ENCODE results near the gene GRN.
"Not testable (repeated sequence)": the region's sequence is repeated elsewhere in the genome, so short reads cannot be mapped to it uniquely, and the experiment has no call there.

The GRN gene

DNA sequence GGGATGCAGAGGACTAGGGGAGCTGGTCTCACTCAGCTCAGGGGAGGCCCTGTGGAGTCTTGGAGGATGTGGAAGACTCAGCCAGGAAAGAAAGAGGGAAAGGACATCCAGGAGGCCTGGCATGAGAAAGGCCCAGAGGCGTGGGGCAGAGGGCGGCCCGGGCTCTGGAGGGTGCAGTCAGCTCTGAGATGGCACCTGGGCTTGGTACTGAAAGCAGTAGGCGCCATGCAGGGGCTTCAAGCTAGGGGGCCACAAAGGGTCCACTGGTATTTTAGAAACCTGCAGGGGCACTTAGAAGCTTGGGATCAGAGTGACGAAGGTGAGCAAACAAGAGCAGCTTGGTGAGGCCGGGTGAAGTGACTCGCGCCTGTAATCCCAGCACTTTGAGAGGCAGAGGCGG is 13.0 kb downstream of the GRN start:
- Histone ChIP-seq H3K4me3 (ENCODE audit: low read length) (no peak overlapping the region), H3K27ac (ENCODE audit: low read length) (no peak overlapping the region), H3K9ac (ENCODE audit: low read depth, low read length) (no peak overlapping the region), H3K27me3 (ENCODE audit: insufficient read depth, low read length) (peaks cover 4% of the 10 kb centered on the region; the same call in 1 of the 2 replicates), H3K36me3 (ENCODE audit: insufficient read depth, low read depth, low read length) (no peaks in the 10 kb centered on the region), H3K4me1 (ENCODE audit: insufficient read depth, low read length) (peaks cover 17% of the 10 kb centered on the region), H3K9me3 (ENCODE audit: insufficient read depth, low read depth, low read length) (no peaks in the 10 kb centered on the region)

DNA sequence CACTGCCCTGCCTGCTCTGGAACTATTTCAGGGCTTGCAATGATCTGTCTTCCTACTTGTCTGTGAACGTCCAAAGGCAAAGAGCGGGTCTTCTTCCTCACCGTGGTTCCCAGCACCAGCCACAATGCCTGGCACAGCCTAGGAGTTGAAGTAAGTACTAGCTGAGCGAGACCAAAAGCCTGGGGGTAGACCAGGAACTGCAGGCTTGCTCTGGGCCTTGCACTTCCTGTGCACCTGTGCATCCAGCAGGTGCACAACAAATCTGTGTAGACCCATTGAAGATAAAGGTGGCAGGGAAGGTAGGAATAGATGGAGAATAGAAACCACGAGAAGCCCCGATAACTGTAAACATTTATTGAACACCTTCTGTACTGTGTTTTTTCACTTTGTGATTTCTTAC is 13.9 kb downstream of the GRN start:
- H3K9me3 ChIP-seq (ENCODE audit: insufficient read depth, low read depth, low read length): no peaks in the 10 kb centered on the region
- H3K27me3 ChIP-seq (ENCODE audit: insufficient read depth, low read length): no peaks in the 10 kb centered on the region; the same call in 1 of the 2 replicates
- H3K4me1 ChIP-seq (ENCODE audit: insufficient read depth, low read length): peaks cover 17% of the 10 kb centered on the region
- H3K36me3 ChIP-seq (ENCODE audit: insufficient read depth, low read depth, low read length): no peaks in the 10 kb centered on the region
- no peak overlapping the region for H3K27ac ChIP-seq (ENCODE audit: low read length)
- H3K4me3 ChIP-seq (ENCODE audit: low read length): no peak overlapping the region
- no peak overlapping the region for H3K9ac ChIP-seq (ENCODE audit: low read depth, low read length)

DNA sequence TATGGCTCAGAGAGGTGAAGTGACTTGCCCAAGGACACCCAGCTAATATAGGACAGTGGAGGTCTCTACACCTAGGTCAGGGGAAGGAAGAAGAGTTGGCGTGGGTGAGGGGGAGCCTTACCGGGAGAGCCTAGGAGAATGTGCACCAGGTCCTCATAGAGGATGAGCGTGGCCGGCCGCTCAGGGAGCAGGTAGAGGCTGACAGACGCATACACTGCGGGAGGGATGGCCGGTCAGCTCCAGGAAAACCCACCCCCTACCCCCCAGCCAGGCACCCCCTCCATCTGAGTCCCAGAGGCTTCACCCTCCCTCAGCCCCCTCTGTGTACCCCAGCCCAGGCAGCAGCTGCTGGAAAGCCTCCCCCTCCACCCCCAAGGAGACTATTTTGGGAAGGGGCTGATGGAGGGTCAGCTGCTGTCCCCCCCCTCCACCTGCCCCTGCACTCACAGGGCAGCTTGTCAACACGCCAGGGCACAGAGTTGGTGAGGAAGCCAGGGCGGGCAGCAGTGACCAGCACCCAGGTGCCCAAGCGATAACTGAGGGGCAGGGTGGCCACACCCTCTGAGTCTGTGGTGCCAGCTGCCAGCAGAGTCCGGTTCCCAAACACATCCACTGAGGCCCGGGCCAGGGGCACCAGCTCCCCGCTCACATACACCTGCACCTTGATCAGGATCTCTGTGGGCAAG is 14.5 kb downstream of the GRN start:
- H3K27me3 ChIP-seq (ENCODE audit: insufficient read depth, low read length): peaks cover 5% of the 10 kb centered on the region
- no peak overlapping the region for H3K4me3 ChIP-seq (ENCODE audit: low read length)
- H3K9ac ChIP-seq (ENCODE audit: low read depth, low read length): no peak overlapping the region
- H3K27ac ChIP-seq (ENCODE audit: low read length): no peak overlapping the region
- H3K36me3 ChIP-seq (ENCODE audit: insufficient read depth, low read depth, low read length): no peaks in the 10 kb centered on the region
- no peaks in the 10 kb centered on the region for H3K9me3 ChIP-seq (ENCODE audit: insufficient read depth, low read depth, low read length)
- peaks cover 17% of the 10 kb centered on the region for H3K4me1 ChIP-seq (ENCODE audit: insufficient read depth, low read length)

DNA sequence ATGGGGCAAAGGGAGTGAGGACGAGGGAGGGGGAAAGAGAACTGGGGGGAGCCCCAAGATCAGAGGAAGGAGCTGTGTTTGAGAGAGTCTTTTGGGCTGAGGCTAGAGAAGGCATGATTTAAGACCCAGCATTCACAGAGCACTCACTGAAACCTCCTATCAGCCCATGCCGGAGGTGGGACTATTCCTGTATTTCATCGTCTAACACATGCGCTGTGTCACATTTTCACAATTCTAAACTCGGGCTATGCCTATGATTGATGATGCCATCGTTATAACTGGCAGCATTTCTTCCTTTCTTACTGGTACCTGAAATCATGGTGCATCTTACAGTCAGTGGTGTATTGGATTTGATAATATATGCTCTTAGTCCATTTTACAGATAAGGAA is 15.0 kb downstream of the GRN start:
- H3K36me3 ChIP-seq (ENCODE audit: insufficient read depth, low read depth, low read length): no peaks in the 10 kb centered on the region
- H3K9me3 ChIP-seq (ENCODE audit: insufficient read depth, low read depth, low read length): no peaks in the 10 kb centered on the region
- H3K9ac ChIP-seq (ENCODE audit: low read depth, low read length): no peak overlapping the region
- no peak overlapping the region for H3K4me3 ChIP-seq (ENCODE audit: low read length)
- peaks cover 11% of the 10 kb centered on the region for H3K27me3 ChIP-seq (ENCODE audit: insufficient read depth, low read length)
- peaks cover 17% of the 10 kb centered on the region for H3K4me1 ChIP-seq (ENCODE audit: insufficient read depth, low read length)
- no peak overlapping the region for H3K27ac ChIP-seq (ENCODE audit: low read length)

- H3K4me1 ChIP-seq (ENCODE audit: insufficient read depth, low read length): peaks cover 17% of the 10 kb centered on the region
- H3K27ac ChIP-seq (ENCODE audit: low read length): no peak overlapping the region
- no peak overlapping the region for H3K9ac ChIP-seq (ENCODE audit: low read depth, low read length)
- peaks cover 17% of the 10 kb centered on the region for H3K27me3 ChIP-seq (ENCODE audit: insufficient read depth, low read length)
- no peaks in the 10 kb centered on the region for H3K36me3 ChIP-seq (ENCODE audit: insufficient read depth, low read depth, low read length)
- peak overlapping the region; percentile 52 for H3K4me3 ChIP-seq (ENCODE audit: low read length)
- H3K9me3 ChIP-seq (ENCODE audit: insufficient read depth, low read depth, low read length): no peaks in the 10 kb centered on the region
Measured at GRCh38 chr17:44360826-44361225, 15.7 kb downstream of the GRN start.

DNA sequence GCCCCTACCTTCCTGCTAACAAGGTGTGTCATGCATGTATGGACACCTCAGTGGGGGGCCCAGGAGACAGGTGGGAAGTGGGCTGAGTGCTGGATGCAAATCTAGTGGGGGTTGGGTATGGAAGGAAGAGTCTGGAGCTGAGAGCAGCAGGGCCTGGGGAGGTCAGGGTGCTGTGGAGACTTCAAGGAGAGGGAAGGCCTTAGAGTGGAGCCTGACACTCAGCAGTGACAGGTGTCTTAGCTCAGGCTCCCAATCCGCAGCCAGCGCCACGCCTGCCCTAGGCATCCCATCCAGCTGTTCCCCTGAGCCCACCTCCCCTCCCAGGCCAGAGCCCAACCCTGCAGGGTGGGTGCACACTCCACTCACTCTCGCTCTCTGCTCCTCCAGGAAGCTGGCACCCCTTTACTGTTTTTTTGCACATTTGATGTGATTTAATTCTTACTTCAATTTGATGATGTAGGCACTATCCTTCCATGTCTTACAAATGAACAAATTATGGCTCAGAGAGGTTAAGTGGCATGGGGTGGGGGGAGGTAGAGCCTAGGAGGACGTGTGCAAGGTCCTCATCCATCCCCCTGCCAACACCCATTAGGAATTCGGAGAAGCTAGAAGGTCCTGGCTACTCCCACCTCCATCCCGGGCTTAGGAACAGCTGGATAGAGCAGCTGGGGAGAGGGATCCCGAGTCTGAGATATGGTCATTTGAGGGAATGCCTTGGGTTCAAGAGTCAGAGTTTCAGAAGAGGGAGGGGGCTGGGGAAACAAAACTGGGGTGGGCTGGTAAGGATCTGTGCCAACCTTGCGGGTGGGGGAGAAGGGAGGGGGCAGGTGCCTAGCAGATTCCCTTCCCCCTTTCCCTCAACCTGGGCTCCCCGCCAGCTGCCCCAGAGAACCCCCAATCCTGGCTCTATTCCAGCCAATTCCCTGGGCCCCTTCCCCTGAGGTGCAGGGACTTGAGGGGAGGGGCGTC is 16.5 kb downstream of the GRN start:
- H3K4me3 ChIP-seq (ENCODE audit: low read length): peak overlapping the region; percentile 81
- peak overlapping the region; percentile 46; the same call in 1 of the 2 replicates for H3K9ac ChIP-seq (ENCODE audit: low read depth, low read length)
- H3K9me3 ChIP-seq (ENCODE audit: insufficient read depth, low read depth, low read length): no peaks in the 10 kb centered on the region
- peaks cover 17% of the 10 kb centered on the region for H3K4me1 ChIP-seq (ENCODE audit: insufficient read depth, low read length)
- no peak overlapping the region for H3K27ac ChIP-seq (ENCODE audit: low read length)
- H3K27me3 ChIP-seq (ENCODE audit: insufficient read depth, low read length): peaks cover 25% of the 10 kb centered on the region
- H3K36me3 ChIP-seq (ENCODE audit: insufficient read depth, low read depth, low read length): no peaks in the 10 kb centered on the region

GRCh38 chr17:44362459-44362948 is 17.4 kb downstream of the GRN start:
- H3K27me3 ChIP-seq (ENCODE audit: insufficient read depth, low read length): peaks cover 28% of the 10 kb centered on the region
- no peaks in the 10 kb centered on the region for H3K36me3 ChIP-seq (ENCODE audit: insufficient read depth, low read depth, low read length)
- H3K9ac ChIP-seq (ENCODE audit: low read depth, low read length): peak overlapping the region; percentile 87; the same call in 1 of the 2 replicates
- peak overlapping the region; percentile 81 for H3K4me3 ChIP-seq (ENCODE audit: low read length)
- H3K9me3 ChIP-seq (ENCODE audit: insufficient read depth, low read depth, low read length): no peaks in the 10 kb centered on the region
- H3K4me1 ChIP-seq (ENCODE audit: insufficient read depth, low read length): peaks cover 17% of the 10 kb centered on the region
- H3K27ac ChIP-seq (ENCODE audit: low read length): no peak overlapping the region

GRCh38 chr17:44362949-44363612 is 18.0 kb downstream of the GRN start:
- Histone ChIP-seq H3K27me3 (ENCODE audit: insufficient read depth, low read length) (peaks cover 30% of the 10 kb centered on the region), H3K9me3 (ENCODE audit: insufficient read depth, low read depth, low read length) (no peaks in the 10 kb centered on the region), H3K4me1 (ENCODE audit: insufficient read depth, low read length) (peaks cover 17% of the 10 kb centered on the region), H3K27ac (ENCODE audit: low read length) (no peak overlapping the region), H3K9ac (ENCODE audit: low read depth, low read length) (peak overlapping the region; percentile 87), H3K4me3 (ENCODE audit: low read length) (peak overlapping the region; percentile 81), H3K36me3 (ENCODE audit: insufficient read depth, low read depth, low read length) (no peaks in the 10 kb centered on the region)

DNA sequence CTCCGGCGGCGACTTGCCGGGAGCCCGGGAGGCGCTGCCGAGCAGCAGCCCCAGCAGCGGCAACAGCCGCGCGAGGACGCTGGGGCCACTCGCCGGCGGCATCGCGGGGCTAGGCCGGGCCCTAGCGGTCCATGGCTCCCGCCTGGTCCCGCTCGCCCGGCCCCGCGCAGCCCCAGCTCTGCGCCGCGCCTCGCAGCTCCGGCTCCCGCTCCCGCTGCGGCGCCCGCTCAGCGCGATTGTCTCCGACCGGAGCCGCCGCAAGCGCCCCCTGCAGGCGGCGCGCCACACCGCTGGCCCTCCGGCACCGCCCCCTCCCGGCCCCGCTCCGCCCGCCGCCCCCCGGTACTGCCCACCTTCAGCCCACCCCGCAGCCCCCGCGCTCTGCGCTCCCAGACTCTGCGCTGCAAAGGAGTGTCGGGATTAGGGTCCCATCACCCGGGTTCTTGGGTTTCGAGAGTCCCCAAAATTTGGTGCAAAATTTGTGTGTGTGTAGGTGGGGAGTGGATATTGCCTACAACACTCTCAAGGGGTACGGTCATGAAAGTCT is 18.6 kb downstream of the GRN start, which contains the start of gene FAM171A2:
TSS of gene FAM171A2 (minus strand) at position 241 of the 547 bp plus-strand sequence. CDS start at position 102, 139 bp downstream.
- Histone ChIP-seq H3K4me1 (ENCODE audit: insufficient read depth, low read length) (peaks cover 17% of the 10 kb centered on the region), H3K4me3 (ENCODE audit: low read length) (peak within 1 kb of the TSS; percentile 81), H3K36me3 (ENCODE audit: insufficient read depth, low read depth, low read length) (no peaks in the 10 kb centered on the region), H3K27me3 (ENCODE audit: insufficient read depth, low read length) (peaks cover 30% of the 10 kb centered on the region), H3K27ac (ENCODE audit: low read length) (no peak within 1 kb of the TSS), H3K9ac (ENCODE audit: low read depth, low read length) (peak within 1 kb of the TSS; percentile 87), H3K9me3 (ENCODE audit: insufficient read depth, low read depth, low read length) (no peaks in the 10 kb centered on the region)

DNA sequence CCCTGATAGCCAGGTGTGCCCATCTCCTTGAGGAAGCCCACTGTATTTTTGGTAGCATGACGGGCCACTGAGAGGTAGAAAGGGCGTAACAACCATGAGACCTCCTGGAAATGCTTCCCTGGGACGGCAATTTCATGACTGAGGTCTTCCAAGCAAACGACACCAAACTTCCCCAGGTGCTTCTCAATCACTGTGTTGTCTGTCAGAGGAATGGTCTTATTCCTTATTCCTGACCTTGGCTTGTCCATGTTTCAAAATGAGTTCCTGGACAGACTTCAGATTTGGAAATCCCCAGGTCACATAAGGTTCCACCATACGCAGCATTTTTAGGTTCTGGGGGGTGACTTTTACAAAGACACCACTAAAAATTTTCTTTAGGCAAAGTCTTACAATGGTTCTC is 19.9 kb downstream of the GRN start:
- H3K4me1 ChIP-seq (ENCODE audit: insufficient read depth, low read length): peaks cover 17% of the 10 kb centered on the region
- not testable (repeated sequence) for H3K9ac ChIP-seq (ENCODE audit: low read depth, low read length); H3K9me3 ChIP-seq (ENCODE audit: insufficient read depth, low read depth, low read length); H3K36me3 ChIP-seq (ENCODE audit: insufficient read depth, low read depth, low read length); H3K4me3 ChIP-seq (ENCODE audit: low read length); H3K27ac ChIP-seq (ENCODE audit: low read length)
- H3K27me3 ChIP-seq (ENCODE audit: insufficient read depth, low read length): peaks cover 30% of the 10 kb centered on the region
